Measurements from ENCODE around the gene TXNDC2. TPM values are rescaled to one million over a fixed set of nuclear protein-coding genes. Genes with fewer than 3 reads are reported as not detected.

The TXNDC2 gene
- total and polyA plus RNA-seq, 2 experiments from 2014 or later = not detected

- no peaks in the 10 kb centered on the region for H3K9me3 ChIP-seq (ENCODE audit: low read depth)
- H3K4me3 ChIP-seq = no peak overlapping the region
- peaks cover 14% of the 10 kb centered on the region for H3K4me1 ChIP-seq (ENCODE audit: low read depth)
- no peak for TF ChIP-seq CTCF (IDR thresholded peaks at IDR 0.05; ENCODE audit: low read depth, low read length)
- DNase-seq (ENCODE audit: low read depth in 1 of 2, low spot score in 1 of 2) = no peak
- H3K27me3 ChIP-seq = peaks cover 26% of the 10 kb centered on the region
- H3K27ac ChIP-seq = no peak overlapping the region
- no peaks in the 10 kb centered on the region for H3K36me3 ChIP-seq
Observed at GRCh38 chr18:9867071-9867594, 18.6 kb upstream of the TXNDC2 start.

GRCh38 chr18:9868857-9869714, 16.7 kb upstream of the TXNDC2 start:
- Histone ChIP-seq H3K36me3 (no peaks in the 10 kb centered on the region), H3K4me1 (ENCODE audit: low read depth) (peaks cover 14% of the 10 kb centered on the region), H3K27me3 (peaks cover 6% of the 10 kb centered on the region), H3K9me3 (ENCODE audit: low read depth) (no peaks in the 10 kb centered on the region), H3K4me3 (no peak overlapping the region), H3K27ac (no peak overlapping the region)
- no peak for TF ChIP-seq CTCF (IDR thresholded peaks at IDR 0.05; ENCODE audit: low read depth, low read length)
- peak in 1 of 2 donors; percentile 27 for DNase-seq (ENCODE audit: low read depth in 1 of 2, low spot score in 1 of 2)

- Histone ChIP-seq H3K36me3 (no peaks in the 10 kb centered on the region), H3K4me1 (ENCODE audit: low read depth) (peaks cover 14% of the 10 kb centered on the region), H3K4me3 (no peak overlapping the region), H3K9me3 (ENCODE audit: low read depth) (no peaks in the 10 kb centered on the region), H3K27ac (no peak overlapping the region), H3K27me3 (peaks cover 6% of the 10 kb centered on the region)
- TF ChIP-seq CTCF (IDR thresholded peaks at IDR 0.05; ENCODE audit: low read depth, low read length) = no peak
- peak in 1 of 2 donors; percentile 85 for DNase-seq (ENCODE audit: low read depth in 1 of 2, low spot score in 1 of 2)
Observed at GRCh38 chr18:9869715-9870430, 15.9 kb upstream of the TXNDC2 start.

- TF ChIP-seq CTCF (IDR thresholded peaks at IDR 0.05; ENCODE audit: low read depth, low read length) = no peak
- H3K4me3 ChIP-seq = no peak overlapping the region
- no peak for DNase-seq (ENCODE audit: low read depth in 1 of 2, low spot score in 1 of 2)
- peaks cover 14% of the 10 kb centered on the region for H3K4me1 ChIP-seq (ENCODE audit: low read depth)
- no peaks in the 10 kb centered on the region for H3K9me3 ChIP-seq (ENCODE audit: low read depth)
- H3K27me3 ChIP-seq = peaks cover 6% of the 10 kb centered on the region
- H3K36me3 ChIP-seq = no peaks in the 10 kb centered on the region
- H3K27ac ChIP-seq = no peak overlapping the region
Observed at GRCh38 chr18:9870431-9871008, 15.3 kb upstream of the TXNDC2 start.

- H3K4me3 ChIP-seq = no peak overlapping the region
- peaks cover 6% of the 10 kb centered on the region for H3K27me3 ChIP-seq
- no peak overlapping the region for H3K27ac ChIP-seq
- H3K4me1 ChIP-seq (ENCODE audit: low read depth) = peaks cover 14% of the 10 kb centered on the region
- no peaks in the 10 kb centered on the region for H3K36me3 ChIP-seq
- no peak for TF ChIP-seq CTCF (IDR thresholded peaks at IDR 0.05; ENCODE audit: low read depth, low read length)
- no peak for DNase-seq (ENCODE audit: low read depth in 1 of 2, low spot score in 1 of 2)
- no peaks in the 10 kb centered on the region for H3K9me3 ChIP-seq (ENCODE audit: low read depth)
Observed at GRCh38 chr18:9871244-9871746, 14.5 kb upstream of the TXNDC2 start.

Data from cardiac muscle cell (in vitro differentiated cells and primary cell).